Measurements from ENCODE around the gene ASB3. TPM values are rescaled to one million over a fixed set of nuclear protein-coding genes. Genes with fewer than 3 reads are reported as not detected.

ASB3 gene
- total RNA-seq, 1 experiment from 2014 or later: 23.1 TPM

GRCh38 chr2:53694096-53694771 is 92.5 kb downstream of the ASB3 start:
- Histone ChIP-seq H3K56ac (ENCODE audit: insufficient read length, low read depth, low read length) (no peak overlapping the region), H2AK5ac (ENCODE audit: insufficient read length, low read length) (no peak overlapping the region), H2BK120ac (ENCODE audit: low read depth, low read length, poor library complexity, severe bottlenecking) (no peak overlapping the region), H2BK15ac (ENCODE audit: low read depth, low read length) (no peak overlapping the region), H4K8ac (replicated peaks; ENCODE audit: insufficient read length, low read depth, low read length) (no peak overlapping the region), H3K4me2 (ENCODE audit: insufficient read depth, insufficient read length, low read length) (no peak overlapping the region), H3K18ac (ENCODE audit: insufficient read length, low read depth, low read length) (no peak overlapping the region), H3K4ac (ENCODE audit: low read depth, low read length) (no peak overlapping the region), H3K9me3 (ENCODE audit: control insufficient read depth, low read depth, low read length) (no peaks in the 10 kb centered on the region), H3K14ac (ENCODE audit: insufficient read depth, low read length) (no peak overlapping the region), H2BK5ac (ENCODE audit: insufficient read length, low read length) (no peak overlapping the region), H3T11ph (ENCODE audit: low read length) (no peak overlapping the region), H2AFZ (ENCODE audit: low read length) (no peak overlapping the region), H3K79me1 (ENCODE audit: insufficient read depth, low read depth, low read length, poor library complexity, severe bottlenecking) (no peaks in the 10 kb centered on the region), H3K79me2 (ENCODE audit: insufficient read depth, low read length) (no peaks in the 10 kb centered on the region), H3K23ac (ENCODE audit: insufficient read length, low read depth, low read length) (no peak overlapping the region), H2BK20ac (ENCODE audit: low read depth, low read length, poor library complexity, severe bottlenecking) (no peak overlapping the region), H4K91ac (ENCODE audit: insufficient read length, low read depth, low read length) (no peak overlapping the region), H2BK12ac (ENCODE audit: insufficient read length, low read depth, low read length) (no peak overlapping the region), H3K27me3 (ENCODE audit: insufficient read depth, low read length) (no peaks in the 10 kb centered on the region), H4K20me1 (ENCODE audit: control insufficient read depth, insufficient read depth, insufficient read length) (no peaks in the 10 kb centered on the region), H3K4me1 (ENCODE audit: insufficient read depth, low read length) (no peaks in the 10 kb centered on the region), H3K27ac (ENCODE audit: insufficient read length, low read depth, low read length) (no peak overlapping the region), H3K9ac (ENCODE audit: extremely low read depth, insufficient read length, low read length) (no peak overlapping the region), H3K23me2 (ENCODE audit: insufficient read length, low read depth, low read length, poor library complexity, severe bottlenecking) (no peaks in the 10 kb centered on the region), H4K5ac (ENCODE audit: insufficient read length, low read depth, low read length) (no peak overlapping the region)
- Mint-ChIP-seq H3K4me3 (no peak overlapping the region), H3K4me1 (no peaks in the 10 kb centered on the region), H3K9me3 (no peaks in the 10 kb centered on the region; a peak in 1 of 5 replicates), H3K27me3 (ENCODE audit: low read depth) (no peaks in the 10 kb centered on the region), H3K36me3 (ENCODE audit: insufficient read depth in 1 of 3, low read depth in 3 of 3) (peaks cover 2 to 15% (median 13%) of the 10 kb centered on the region in 3 experiments; a peak in 6 of 7 replicates), H3K27ac (no peak overlapping the region)
- TF ChIP-seq CTCF (conservative IDR thresholded peaks at IDR 0.05): no peak
- no CpG with 5 or more reads among the region's 3 CpGs for WGBS (ENCODE audit: extremely low coverage, insufficient read length, low lambda C conversion rate)
- no peak for DNase-seq

Measured in H9 (cell line).